ENCODE data around the gene NSUN4. TPM values are rescaled to one million over a fixed set of nuclear protein-coding genes. Genes with fewer than 3 reads are reported as not detected.

The NSUN4 gene
- total and polyA plus RNA-seq, 10 of the 15 experiments (the other 5 are each of a cell fraction or from before 2014, with no cell fraction given): 22.1 to 80.2 (median 29.6) TPM

DNA sequence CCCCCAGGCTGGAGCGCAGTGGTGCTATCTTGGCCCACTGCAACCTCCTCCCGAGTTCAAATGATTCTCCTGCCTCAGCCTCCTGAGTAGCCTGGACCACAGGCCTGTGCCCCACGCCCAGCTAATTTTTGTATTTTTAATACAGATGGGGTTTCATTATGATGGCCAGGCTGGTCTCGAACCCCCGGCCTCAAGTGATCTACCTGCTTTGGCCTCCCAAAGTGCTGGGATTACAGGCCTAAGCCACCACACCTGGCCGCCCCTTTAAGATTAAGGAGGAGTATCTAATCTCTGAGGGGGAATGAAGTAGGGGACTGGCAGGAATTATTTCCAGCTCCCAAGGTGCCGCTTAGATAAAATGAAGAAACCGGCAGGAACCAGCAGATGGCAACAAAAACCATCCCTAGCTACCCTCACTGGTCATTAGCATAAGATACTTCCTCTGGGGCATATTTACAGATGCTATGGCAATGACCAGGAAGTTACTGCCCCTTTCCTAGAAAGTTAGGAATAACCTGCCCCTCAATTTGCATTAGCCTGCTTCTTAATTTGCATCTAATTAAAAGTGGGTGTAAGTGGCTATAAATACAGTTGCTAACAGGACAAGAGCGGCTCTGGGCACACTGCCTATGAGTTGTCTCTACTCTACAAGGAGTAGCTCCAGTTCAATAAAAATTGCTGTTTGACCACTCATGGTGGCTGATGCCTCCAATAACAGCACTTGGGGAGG is 7.1 kb upstream of the NSUN4 start (continued):
- TF ChIP-seq, protein P1, sequence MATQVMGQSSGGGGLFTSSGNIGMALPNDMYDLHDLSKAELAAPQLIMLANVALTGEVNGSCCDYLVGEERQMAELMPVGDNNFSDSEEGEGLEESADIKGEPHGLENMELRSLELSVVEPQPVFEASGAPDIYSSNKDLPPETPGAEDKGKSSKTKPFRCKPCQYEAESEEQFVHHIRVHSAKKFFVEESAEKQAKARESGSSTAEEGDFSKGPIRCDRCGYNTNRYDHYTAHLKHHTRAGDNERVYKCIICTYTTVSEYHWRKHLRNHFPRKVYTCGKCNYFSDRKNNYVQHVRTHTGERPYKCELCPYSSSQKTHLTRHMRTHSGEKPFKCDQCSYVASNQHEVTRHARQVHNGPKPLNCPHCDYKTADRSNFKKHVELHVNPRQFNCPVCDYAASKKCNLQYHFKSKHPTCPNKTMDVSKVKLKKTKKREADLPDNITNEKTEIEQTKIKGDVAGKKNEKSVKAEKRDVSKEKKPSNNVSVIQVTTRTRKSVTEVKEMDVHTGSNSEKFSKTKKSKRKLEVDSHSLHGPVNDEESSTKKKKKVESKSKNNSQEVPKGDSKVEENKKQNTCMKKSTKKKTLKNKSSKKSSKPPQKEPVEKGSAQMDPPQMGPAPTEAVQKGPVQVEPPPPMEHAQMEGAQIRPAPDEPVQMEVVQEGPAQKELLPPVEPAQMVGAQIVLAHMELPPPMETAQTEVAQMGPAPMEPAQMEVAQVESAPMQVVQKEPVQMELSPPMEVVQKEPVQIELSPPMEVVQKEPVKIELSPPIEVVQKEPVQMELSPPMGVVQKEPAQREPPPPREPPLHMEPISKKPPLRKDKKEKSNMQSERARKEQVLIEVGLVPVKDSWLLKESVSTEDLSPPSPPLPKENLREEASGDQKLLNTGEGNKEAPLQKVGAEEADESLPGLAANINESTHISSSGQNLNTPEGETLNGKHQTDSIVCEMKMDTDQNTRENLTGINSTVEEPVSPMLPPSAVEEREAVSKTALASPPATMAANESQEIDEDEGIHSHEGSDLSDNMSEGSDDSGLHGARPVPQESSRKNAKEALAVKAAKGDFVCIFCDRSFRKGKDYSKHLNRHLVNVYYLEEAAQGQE (IDR thresholded peaks at IDR 0.05; ENCODE audit: low read depth, low read length): no peak
- TF ChIP-seq POLR2AphosphoS5 (IDR thresholded peaks at IDR 0.05; ENCODE audit: low read length): peak; percentile 89
- TF ChIP-seq, protein P2, sequence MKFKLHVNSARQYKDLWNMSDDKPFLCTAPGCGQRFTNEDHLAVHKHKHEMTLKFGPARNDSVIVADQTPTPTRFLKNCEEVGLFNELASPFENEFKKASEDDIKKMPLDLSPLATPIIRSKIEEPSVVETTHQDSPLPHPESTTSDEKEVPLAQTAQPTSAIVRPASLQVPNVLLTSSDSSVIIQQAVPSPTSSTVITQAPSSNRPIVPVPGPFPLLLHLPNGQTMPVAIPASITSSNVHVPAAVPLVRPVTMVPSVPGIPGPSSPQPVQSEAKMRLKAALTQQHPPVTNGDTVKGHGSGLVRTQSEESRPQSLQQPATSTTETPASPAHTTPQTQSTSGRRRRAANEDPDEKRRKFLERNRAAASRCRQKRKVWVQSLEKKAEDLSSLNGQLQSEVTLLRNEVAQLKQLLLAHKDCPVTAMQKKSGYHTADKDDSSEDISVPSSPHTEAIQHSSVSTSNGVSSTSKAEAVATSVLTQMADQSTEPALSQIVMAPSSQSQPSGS (IDR thresholded peaks at IDR 0.05; ENCODE audit: low read length): peak; percentile 14; the same call in 1 of the 2 replicates
- TF ChIP-seq POU2F2 (IDR thresholded peaks at IDR 0.05; ENCODE audit: borderline replicate concordance, low read depth, low read length): peak; percentile 86

DNA sequence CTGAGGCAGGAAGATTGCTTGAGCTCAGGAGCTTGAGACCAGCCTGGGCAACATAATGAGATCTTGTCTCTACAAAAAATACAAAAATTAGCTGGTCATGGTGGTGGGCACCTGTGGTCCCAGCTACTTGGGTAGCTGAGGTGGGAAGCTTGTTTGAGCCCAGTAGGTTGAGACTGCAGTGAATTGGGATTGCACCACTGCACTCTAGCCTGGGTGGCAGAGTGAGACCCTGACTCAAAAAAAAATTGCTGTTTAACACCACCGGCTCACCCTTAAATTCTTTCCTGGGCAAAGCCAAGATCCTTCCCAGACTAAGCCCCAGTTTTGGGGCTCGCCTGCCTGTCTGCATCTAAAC is 6.6 kb upstream of the NSUN4 start:
- CTCF ChIA-PET: interaction anchor here (0.9 to 6.2 kb wide), 21 partner anchors 10 to 200 kb away, joined by 3 to 267 read pairs (median 5); partner anchors contain the start of genes LRRC41, NSUN4 and UQCRH
- in situ Hi-C loops (cut with MboI): no loop called here
- Histone ChIP-seq H3K27ac (ENCODE audit: control insufficient read depth, insufficient read depth) (peak overlapping the region; percentile 98), H3K4me3 (no peak overlapping the region), H3K4me1 (ENCODE audit: control insufficient read depth, insufficient read depth, low read length) (peaks cover 25% of the 10 kb centered on the region), H2AFZ (ENCODE audit: control insufficient read depth, low read depth, low read length) (no peak overlapping the region), H4K20me1 (ENCODE audit: control insufficient read depth, insufficient read depth) (no peaks in the 10 kb centered on the region), H3K79me2 (ENCODE audit: control insufficient read depth, insufficient read depth, low read length) (peaks cover 36% of the 10 kb centered on the region), H3K9me3 (replicated peaks; ENCODE audit: control insufficient read depth, insufficient read depth, low read length) (no peaks in the 10 kb centered on the region), H3K9ac (ENCODE audit: control insufficient read depth, insufficient read depth, low read length) (no peak overlapping the region), H3K36me3 (ENCODE audit: control insufficient read depth in 2 of 2, insufficient read depth in 2 of 2, low read length in 1 of 2) (no peaks in the 10 kb centered on the region), H3K4me2 (ENCODE audit: control insufficient read depth, insufficient read depth) (no peak overlapping the region), H3K27me3 (replicated peaks in 1 of 2; ENCODE audit: control insufficient read depth in 2 of 2, insufficient read depth in 2 of 2, low read length in 1 of 2) (no peaks in the 10 kb centered on the region)
- RAD21 ChIA-PET (ENCODE audit: unreplicated experiment): interaction anchor here (0.6 to 4.1 kb wide), 16 partner anchors 9 to 270 kb away, joined by 3 to 56 read pairs (median 4); partner anchors contain the start of genes LRRC41, MKNK1, NSUN4 and RAD54L
- ATAC-seq: no peak
- no peak for DNase-seq (ENCODE audit: low read depth, low spot score)
- no peak for FAIRE-seq
- 50% methylated on average over 2 of the region's 2 CpGs for WGBS (ENCODE audit: insufficient coverage, insufficient replicate concordance, low lambda C conversion rate, missing lambda C conversion rate)
- intact Hi-C loops (cut with micrococcal nuclease; ENCODE audit: unreplicated experiment): loop anchor here (10.0 kb wide), 1 partner anchor 199 kb away; the partner anchor contains the start of gene PIK3R3
- SMC1A ChIA-PET (ENCODE audit: uncharacterized antibody, unreplicated experiment): interaction anchor here (0.7 to 4.0 kb wide), 13 partner anchors 10 to 154 kb away, joined by 3 to 141 read pairs (median 5); partner anchors contain the start of genes LRRC41 and UQCRH
- POLR2A ChIA-PET: interaction anchor here (0.5 to 2.5 kb wide), 10 partner anchors 9 to 816 kb away, joined by 3 to 35 read pairs (median 8); partner anchors contain the start of genes LRRC41, NSUN4, RAD54L and UQCRH
- BruUV-seq (replicated peaks): TSS peak; percentile 83
- TF ChIP-seq ZBED1 (IDR thresholded peaks at IDR 0.05; ENCODE audit: borderline replicate concordance) (0 out of 2 replicates have a peak, but pooled peaks have one; percentile 12), PAX5 (IDR thresholded peaks at IDR 0.05; ENCODE audit: borderline replicate concordance, low read depth, low read length) (no peak), PML (IDR thresholded peaks at IDR 0.05; ENCODE audit: low read length) (0 out of 2 replicates have a peak, but pooled peaks have one; percentile 11), POLR2AphosphoS5 (IDR thresholded peaks at IDR 0.05; ENCODE audit: low read length) (no peak; the same call in 1 of the 2 replicates), ZNF217 (IDR thresholded peaks at IDR 0.05) (no peak), TCF3 (IDR thresholded peaks at IDR 0.05; ENCODE audit: borderline replicate concordance, insufficient read depth, low read depth, low read length) (no peak), POLR2A (IDR thresholded peaks at IDR 0.05; ENCODE audit: low read depth, low read length) (peak; percentile 51)
- TF ChIP-seq, protein P3, sequence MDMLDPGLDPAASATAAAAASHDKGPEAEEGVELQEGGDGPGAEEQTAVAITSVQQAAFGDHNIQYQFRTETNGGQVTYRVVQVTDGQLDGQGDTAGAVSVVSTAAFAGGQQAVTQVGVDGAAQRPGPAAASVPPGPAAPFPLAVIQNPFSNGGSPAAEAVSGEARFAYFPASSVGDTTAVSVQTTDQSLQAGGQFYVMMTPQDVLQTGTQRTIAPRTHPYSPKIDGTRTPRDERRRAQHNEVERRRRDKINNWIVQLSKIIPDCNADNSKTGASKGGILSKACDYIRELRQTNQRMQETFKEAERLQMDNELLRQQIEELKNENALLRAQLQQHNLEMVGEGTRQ (IDR thresholded peaks at IDR 0.05; ENCODE audit: borderline replicate concordance, low read depth, low read length): no peak

All from GM12878 (cell line).